ENCODE data around the gene CLASP1. TPM values are rescaled to one million over a fixed set of nuclear protein-coding genes. Genes with fewer than 3 reads are reported as not detected.
"Not testable (repeated sequence)": the region's sequence is repeated elsewhere in the genome, so short reads cannot be mapped to it uniquely, and the experiment has no call there.

Gene CLASP1
- total and polyA plus RNA-seq, 2 experiments from 2014 or later, result 16.6 to 56.3 TPM

DNA sequence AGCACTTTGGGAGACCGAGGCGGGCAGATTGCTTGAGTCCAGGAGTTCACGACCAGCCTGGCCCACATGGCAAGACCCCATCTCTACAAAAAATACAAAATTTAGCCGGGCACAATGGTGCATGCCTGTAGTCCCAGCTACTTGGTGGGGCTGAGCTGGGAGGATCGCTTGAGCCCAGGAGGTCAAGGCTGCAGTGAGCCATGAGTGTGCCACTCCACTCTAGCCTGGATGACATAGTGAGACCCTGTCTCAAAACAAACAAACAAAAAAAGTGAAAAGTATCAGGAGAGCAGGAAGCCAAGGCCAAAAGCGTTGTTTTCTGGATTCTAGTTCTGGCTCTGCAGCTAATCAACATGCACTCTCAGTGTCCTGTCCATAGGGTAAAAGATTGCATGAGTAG lies 10.7 kb upstream of the CLASP1 start (continued):
- TF ChIP-seq REST (IDR thresholded peaks at IDR 0.05; ENCODE audit: unreplicated experiment), result no peak
- no peak for TF ChIP-seq STAT1 (IDR thresholded peaks at IDR 0.05; ENCODE audit: unreplicated experiment)

DNA sequence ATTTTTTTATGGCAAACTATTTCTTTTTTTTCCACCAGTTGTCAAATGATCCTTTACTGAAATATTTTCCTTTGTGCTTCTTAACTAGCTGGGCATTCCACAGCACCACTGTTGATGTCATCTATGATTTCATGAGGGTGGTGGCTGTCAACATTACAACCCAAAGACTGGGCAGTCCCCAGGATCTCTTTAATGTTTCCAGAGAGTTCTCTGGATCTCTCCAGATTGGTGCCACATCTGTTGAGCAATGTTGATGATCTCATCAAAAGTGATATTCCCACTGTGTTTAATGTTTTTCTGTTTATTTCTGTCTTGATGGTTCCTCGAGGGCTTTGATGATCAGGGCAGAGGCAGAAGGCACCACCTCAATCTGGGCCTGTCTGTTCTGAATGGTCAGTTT lies 9.1 kb upstream of the CLASP1 start:
- ATAC-seq; H3K4me1 ChIP-seq (ENCODE audit: insufficient read depth); H3K4me2 ChIP-seq; H3K27ac Mint-ChIP-seq; H3K9me2 ChIP-seq (ENCODE audit: insufficient read depth); H3F3A ChIP-seq (replicated peaks; ENCODE audit: low read depth); H3K27me3 ChIP-seq (ENCODE audit: insufficient read depth); H3K27me3 Mint-ChIP-seq (ENCODE audit: insufficient read depth, low read depth, poor library complexity); H3K4me3 Mint-ChIP-seq; H2AFZ ChIP-seq; H3K79me2 ChIP-seq (replicated peaks; ENCODE audit: insufficient read depth); H3K27ac ChIP-seq (ENCODE audit: low read depth); H3K36me3 ChIP-seq (ENCODE audit: insufficient read depth); H3K9me3 Mint-ChIP-seq; H4K20me1 ChIP-seq (replicated peaks; ENCODE audit: insufficient read depth); H3K4me3 ChIP-seq; H3K36me3 Mint-ChIP-seq (ENCODE audit: low read depth); DNase-seq (ENCODE audit: low spot score): not testable (repeated sequence)
- H3K4me1 Mint-ChIP-seq, result peaks cover 15% of the 10 kb centered on the region

GRCh38 chr2:121653035-121653434 lies 3.8 kb upstream of the CLASP1 start:
- H3K4me3 Mint-ChIP-seq, result no peak overlapping the region
- no peak overlapping the region for H2AFZ ChIP-seq
- H3K79me2 ChIP-seq (replicated peaks; ENCODE audit: insufficient read depth), result peaks cover 24% of the 10 kb centered on the region
- H3K4me3 ChIP-seq, result no peak overlapping the region
- no peak overlapping the region for H3K4me2 ChIP-seq
- H3K4me1 ChIP-seq (ENCODE audit: insufficient read depth), result 0 out of 2 replicates have a peak, but pooled peaks cover 5% of the 10 kb centered on the region
- H3K36me3 ChIP-seq (ENCODE audit: insufficient read depth), result no peaks in the 10 kb centered on the region
- no peaks in the 10 kb centered on the region for H4K20me1 ChIP-seq (replicated peaks; ENCODE audit: insufficient read depth)
- no peaks in the 10 kb centered on the region for H3K9me3 Mint-ChIP-seq
- H3K27ac Mint-ChIP-seq, result no peak overlapping the region
- H3K36me3 Mint-ChIP-seq (ENCODE audit: low read depth), result no peaks in the 10 kb centered on the region
- H3K27me3 Mint-ChIP-seq (ENCODE audit: insufficient read depth, low read depth, poor library complexity), result peaks cover 7% of the 10 kb centered on the region
- H3K9me2 ChIP-seq (ENCODE audit: insufficient read depth), result no peaks in the 10 kb centered on the region
- no peaks in the 10 kb centered on the region for H3K27me3 ChIP-seq (ENCODE audit: insufficient read depth)
- ATAC-seq (no peak), DNase-seq (ENCODE audit: low spot score) (no peak)
- 0 out of 2 replicates have a peak, but pooled peaks cover 5% of the 10 kb centered on the region for H3F3A ChIP-seq (replicated peaks; ENCODE audit: low read depth)
- peaks cover 13% of the 10 kb centered on the region for H3K4me1 Mint-ChIP-seq
- H3K27ac ChIP-seq (ENCODE audit: low read depth), result no peak overlapping the region
- no peak for TF ChIP-seq CREB1 (CRISPR knock-in tag; IDR thresholded peaks at IDR 0.05; ENCODE audit: low read depth)
- TF ChIP-seq REST (IDR thresholded peaks at IDR 0.05; ENCODE audit: unreplicated experiment), result no peak
- TF ChIP-seq, protein P1, sequence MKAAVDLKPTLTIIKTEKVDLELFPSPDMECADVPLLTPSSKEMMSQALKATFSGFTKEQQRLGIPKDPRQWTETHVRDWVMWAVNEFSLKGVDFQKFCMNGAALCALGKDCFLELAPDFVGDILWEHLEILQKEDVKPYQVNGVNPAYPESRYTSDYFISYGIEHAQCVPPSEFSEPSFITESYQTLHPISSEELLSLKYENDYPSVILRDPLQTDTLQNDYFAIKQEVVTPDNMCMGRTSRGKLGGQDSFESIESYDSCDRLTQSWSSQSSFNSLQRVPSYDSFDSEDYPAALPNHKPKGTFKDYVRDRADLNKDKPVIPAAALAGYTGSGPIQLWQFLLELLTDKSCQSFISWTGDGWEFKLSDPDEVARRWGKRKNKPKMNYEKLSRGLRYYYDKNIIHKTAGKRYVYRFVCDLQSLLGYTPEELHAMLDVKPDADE (IDR thresholded peaks at IDR 0.05), result no peak
- no peak for TF ChIP-seq ZNF462 (CRISPR knock-in tag; IDR thresholded peaks at IDR 0.05)
- TF ChIP-seq STAT1 (IDR thresholded peaks at IDR 0.05; ENCODE audit: unreplicated experiment), result no peak
